HG03469 (cell line): ENCODE results near the gene SOX5.
"Not testable (repeated sequence)": the region's sequence is repeated elsewhere in the genome, so short reads cannot be mapped to it uniquely, and the experiment has no call there.

Experiments used
- ATAC-seq: cut with Tn5 transposase; IDR thresholded peaks from one replicate; pipeline ENCODE4 v1.9.1; 2021; ENCODE audit warnings: mild to moderate bottlenecking, moderate library complexity, moderate number of reproducible peaks; ENCODE audit not compliant: unreplicated experiment

The SOX5 gene

DNA sequence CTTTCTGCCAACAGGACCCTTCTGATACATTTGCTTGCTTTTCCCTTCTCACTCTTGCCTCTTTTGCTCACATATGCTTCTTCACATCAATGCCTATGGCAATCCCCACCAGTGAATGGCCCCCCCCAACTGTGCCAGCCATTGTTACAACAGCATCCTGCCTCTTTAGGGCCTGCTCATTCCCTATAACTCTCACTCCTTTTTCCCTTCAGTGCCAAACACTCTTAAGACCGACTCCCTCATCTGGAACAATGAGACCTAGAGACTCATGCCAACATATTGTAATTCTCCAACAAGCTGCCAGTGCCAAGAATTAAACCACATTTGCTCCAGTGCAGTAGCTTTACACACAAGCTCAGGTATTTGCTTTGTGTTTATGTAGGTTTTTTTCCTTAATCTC is 189.0 kb downstream of the SOX5 start:
- no peak for ATAC-seq

- no peak for ATAC-seq
These were observed 190.9 kb downstream of the SOX5 start for GRCh38 chr12:23758608-23759007.

DNA sequence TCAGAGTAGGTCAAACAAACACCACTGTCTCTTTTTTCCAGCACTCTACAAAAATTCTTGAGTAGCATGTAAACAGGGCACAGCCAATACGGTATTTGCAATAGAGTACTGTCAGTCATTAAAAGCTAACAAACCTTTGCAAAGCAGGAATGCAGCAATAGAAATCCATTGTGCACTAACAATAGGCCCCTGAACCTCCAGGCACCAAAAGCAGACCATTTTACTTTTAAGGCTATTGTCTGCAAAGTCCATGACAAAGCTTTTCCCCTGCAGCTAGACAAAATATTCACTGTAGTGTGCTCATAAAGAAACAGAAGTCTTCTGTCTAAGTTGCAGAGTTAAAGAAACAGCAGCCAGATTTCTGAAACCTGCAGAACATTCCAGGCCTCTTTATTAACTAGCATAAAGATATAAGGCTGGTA is 191.9 kb downstream of the SOX5 start:
- ATAC-seq, result no peak

GRCh38 chr12:23756416-23756815 is 193.1 kb downstream of the SOX5 start:
- ATAC-seq, result no peak

GRCh38 chr12:23753628-23754365 is 195.7 kb downstream of the SOX5 start:
- ATAC-seq, result no peak

DNA sequence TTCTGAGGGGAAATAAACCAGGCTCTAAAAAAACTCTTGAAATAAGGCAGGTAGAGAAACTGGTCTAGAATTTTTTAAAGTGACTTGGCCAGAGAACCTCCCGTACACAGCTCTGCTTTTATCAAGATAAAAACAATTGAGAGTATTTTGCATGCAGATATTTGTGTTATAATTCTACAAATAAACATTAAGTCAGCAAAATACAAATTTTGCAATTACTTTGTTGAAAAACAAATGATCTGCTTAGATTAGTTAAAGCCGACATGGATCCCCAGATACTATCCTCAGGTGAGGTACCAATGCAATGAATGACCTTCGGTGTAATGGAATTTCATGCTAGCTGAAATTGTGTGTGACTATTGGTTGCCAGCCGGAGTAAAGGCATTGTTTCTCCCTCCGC is 197.2 kb downstream of the SOX5 start:
- ATAC-seq, result no peak

GRCh38 chr12:23751641-23752040 is 197.8 kb downstream of the SOX5 start:
- no peak for ATAC-seq

DNA sequence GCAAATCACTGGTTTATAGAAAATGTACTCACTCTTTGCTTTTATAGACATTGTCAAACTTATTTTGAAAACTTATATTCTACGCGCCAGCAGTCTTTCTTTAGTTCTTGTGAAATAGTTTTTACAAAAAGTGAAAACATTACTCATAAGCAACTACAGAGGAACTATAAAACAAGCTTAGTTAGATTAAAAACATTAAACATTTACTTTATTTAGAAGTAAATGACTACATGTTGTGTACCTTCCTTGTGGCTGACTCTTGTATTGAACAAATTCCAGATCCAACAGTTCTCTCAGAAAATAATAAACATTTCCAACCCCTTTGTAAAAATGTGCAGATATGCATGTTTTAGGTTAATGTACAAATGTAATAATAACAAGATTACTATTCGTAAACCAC is 198.5 kb downstream of the SOX5 start:
- ATAC-seq, result no peak

GRCh38 chr12:23744696-23745095 is 204.8 kb downstream of the SOX5 start:
- ATAC-seq, result no peak

- no peak for ATAC-seq
These were observed 206.9 kb downstream of the SOX5 start for GRCh38 chr12:23742574-23742973.

GRCh38 chr12:23731493-23731892 is 218.0 kb downstream of the SOX5 start:
- no peak for ATAC-seq

- no peak for ATAC-seq
These were observed 218.4 kb downstream of the SOX5 start for GRCh38 chr12:23731035-23731434.

GRCh38 chr12:23729359-23729758 is 220.1 kb downstream of the SOX5 start:
- no peak for ATAC-seq

DNA sequence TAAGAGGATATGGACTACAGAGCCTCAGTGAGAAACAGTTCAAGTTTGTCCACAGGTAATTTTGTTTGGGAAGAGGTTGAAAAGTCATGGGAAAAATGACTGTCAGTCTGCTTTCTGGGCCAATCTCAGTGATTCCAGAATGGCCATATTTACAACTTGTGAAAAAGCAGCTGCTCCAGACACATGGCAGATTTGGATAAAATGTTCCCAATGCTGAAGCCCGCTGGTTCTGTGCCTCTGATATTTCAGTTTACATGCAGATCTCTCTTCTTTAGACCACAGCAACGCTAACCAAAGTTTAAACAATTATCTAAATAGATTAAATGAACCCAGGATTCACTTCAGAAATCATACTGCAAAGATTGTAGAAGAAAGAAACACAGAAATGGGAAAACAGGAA is 222.8 kb downstream of the SOX5 start:
- no peak for ATAC-seq

DNA sequence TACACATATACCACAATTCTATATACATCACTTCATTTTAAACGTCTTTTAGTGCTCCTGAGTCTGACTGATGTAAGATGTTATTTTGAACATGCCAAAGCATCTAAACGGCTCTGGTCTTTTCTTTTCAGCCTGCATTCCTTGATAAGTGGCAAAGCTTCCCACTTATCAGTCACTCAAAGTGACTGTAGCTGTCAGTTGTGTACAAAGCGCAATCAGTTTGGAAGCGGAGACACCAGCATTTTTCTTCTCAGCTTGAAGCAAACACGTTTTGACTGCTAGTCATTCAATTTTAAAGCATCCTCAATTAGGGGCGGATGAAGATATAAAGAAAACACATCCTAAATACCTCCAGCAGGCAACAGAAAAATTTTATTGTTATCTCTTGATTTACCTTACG is 226.8 kb downstream of the SOX5 start:
- no peak for ATAC-seq

- ATAC-seq, result no peak
These were observed 228.2 kb downstream of the SOX5 start for GRCh38 chr12:23721268-23721667.

DNA sequence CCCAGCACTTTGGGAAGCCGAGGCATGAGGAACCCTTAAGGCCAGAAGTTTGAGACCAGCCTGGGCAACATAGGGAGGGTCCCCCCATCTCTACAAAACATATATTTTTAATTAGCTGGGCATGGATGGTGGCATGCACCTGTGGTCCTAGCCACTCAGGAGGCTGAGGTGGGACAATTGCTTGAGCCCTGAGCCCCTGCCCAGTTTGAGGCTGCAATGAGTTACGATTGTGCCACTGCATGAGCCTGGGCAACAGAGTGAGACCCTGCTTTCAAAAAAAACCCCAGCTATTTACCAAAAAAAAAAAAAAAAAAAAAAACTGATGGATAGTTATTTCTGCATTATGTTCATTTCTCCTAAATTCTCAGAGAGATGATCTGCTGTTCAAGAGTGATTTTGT is 230.0 kb downstream of the SOX5 start:
- ATAC-seq, result no peak

- ATAC-seq, result not testable (repeated sequence)
These were observed 239.1 kb downstream of the SOX5 start for GRCh38 chr12:23710361-23710760.

GRCh38 chr12:23708185-23708837 is 241.2 kb downstream of the SOX5 start:
- ATAC-seq, result no peak

- no peak for ATAC-seq
These were observed 242.2 kb downstream of the SOX5 start for GRCh38 chr12:23707270-23707669.

GRCh38 chr12:23704992-23705943 is 244.2 kb downstream of the SOX5 start:
- ATAC-seq, result no peak
